Spinal cord (tissue), 10 donors: ENCODE results near the gene BCAS3. TPM values are rescaled to one million over a fixed set of nuclear protein-coding genes. Genes with fewer than 3 reads are reported as not detected.
A peak's percentile ranks its signal among the peaks of the same experiment; 100 is the strongest.

Experiments
- DNase-seq, 6 donors: peaks; one replicate each; pipeline versions ENCODE4 v3.0.0 to v3.0.0-alpha.2; 2013 to 2015; ENCODE audit warnings: low spot score in 6 of 6, low read depth in 4 of 6
- H3K27ac ChIP-seq: one replicate; pipeline ENCODE4 v1.5.1; 2013; ENCODE audit warnings: low read depth, low read length, control low read depth
- H3K27me3 ChIP-seq: one replicate; pipeline ENCODE4 v1.6.1; 2013; ENCODE audit warnings: low read length; ENCODE audit not compliant: control insufficient read depth, insufficient read depth
- H3K36me3 ChIP-seq: one replicate; pipeline ENCODE4 v1.6.1; 2013; ENCODE audit warnings: low read length; ENCODE audit not compliant: control insufficient read depth, insufficient read depth
- H3K4me1 ChIP-seq: one replicate; pipeline ENCODE4 v1.6.1; 2013; ENCODE audit warnings: low read length; ENCODE audit not compliant: control insufficient read depth, insufficient read depth
- H3K4me3 ChIP-seq: one replicate; pipeline ENCODE4 v1.5.1; 2013; ENCODE audit warnings: low read depth, low read length, control low read depth
- H3K9me3 ChIP-seq: one replicate; pipeline ENCODE4 v1.6.1; 2013; ENCODE audit warnings: low read length; ENCODE audit not compliant: control insufficient read depth, insufficient read depth
- whole genome bisulfite sequencing: methylation state at CpG from one replicate; pipeline ENCODE4 v1.1.5; 2013; ENCODE audit warnings: missing lambda C conversion rate; ENCODE audit not compliant: insufficient coverage; 5-methylcytosine and 5-hydroxymethylcytosine counted together
- polyA plus RNA-seq, 2 donors: library from polyadenylated mRNA; unstranded; fragments of 120-200 nt; gene quantifications; one replicate each; pipeline ENCODE4 v1.2.1, GENCODE V29; 2013; ENCODE audit not compliant: insufficient read length in 2 of 2
- total RNA-seq, 2 donors: library from RNA; depleted of rRNA in 1 of 2; stranded (reverse); fragments of 120-200 nt in 1 of 2; fragments of >200 nt in 1 of 2; gene quantifications; one replicate each; pipeline versions ENCODE4 v1.2.3 to v1.2.4, GENCODE V29; 2013 to 2014
- donor health status: healthy.

The BCAS3 gene
- total and polyA plus RNA-seq, 4 donors: 20.5 to 53.4 (median 25.7) TPM

GRCh38 chr17:61323003-61323908, 645.6 kb downstream of the BCAS3 start:
- no peak overlapping the region for H3K27ac ChIP-seq
- H3K4me3 ChIP-seq: no peak overlapping the region
- H3K36me3 ChIP-seq: no peaks in the 10 kb centered on the region
- H3K4me1 ChIP-seq: peaks cover 19% of the 10 kb centered on the region
- WGBS: 69% methylated on average over 5 of the region's 13 CpGs
- no peaks in the 10 kb centered on the region for H3K9me3 ChIP-seq
- peak in 1 of 6 donors; percentile 28 for DNase-seq
- H3K27me3 ChIP-seq: peaks cover 8% of the 10 kb centered on the region

DNA sequence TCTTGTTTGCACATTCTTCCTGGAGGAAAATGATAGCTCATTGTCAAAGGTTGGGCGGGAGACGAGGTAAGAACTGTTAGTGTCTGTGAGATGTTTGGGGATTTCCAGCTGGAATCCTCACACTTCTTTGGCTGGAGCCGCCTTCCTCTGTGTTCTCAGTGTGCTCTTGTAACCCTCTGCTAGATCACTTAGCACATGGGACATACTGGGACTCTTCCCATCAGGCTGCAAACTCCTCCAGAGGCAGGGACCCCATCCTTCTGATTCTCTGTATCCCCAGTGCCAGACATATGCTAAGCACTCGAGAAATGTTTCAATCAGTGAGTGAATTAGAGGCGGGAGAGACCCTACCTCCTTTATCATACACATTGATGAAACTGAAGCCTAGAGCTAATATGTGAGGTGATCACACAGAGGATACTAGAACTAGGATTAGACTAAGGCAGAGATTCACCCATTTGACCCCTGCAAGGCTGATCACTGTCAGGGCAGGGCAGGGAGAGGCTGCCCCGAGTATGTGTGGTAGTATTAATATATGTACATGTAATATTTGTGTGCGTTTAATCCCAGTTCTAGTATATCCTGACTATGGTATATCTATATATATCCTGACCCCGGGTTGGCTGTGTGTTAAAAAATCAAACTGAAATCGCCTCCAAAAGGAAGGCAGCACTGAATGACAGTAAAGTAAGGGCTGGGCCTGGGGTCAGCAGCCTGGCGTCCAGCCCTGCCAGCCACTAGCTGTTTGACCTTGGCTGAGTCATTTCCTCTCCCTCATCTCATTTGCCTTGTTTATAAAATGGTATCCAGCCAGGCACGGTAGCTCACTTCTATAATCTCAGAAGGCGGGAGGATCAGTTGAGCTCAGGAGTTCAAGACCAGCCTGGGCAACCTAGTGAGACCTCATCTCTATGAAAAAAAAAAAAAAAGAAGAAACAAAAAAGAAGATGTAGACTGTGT, 646.5 kb downstream of the BCAS3 start:
- Histone ChIP-seq H3K36me3 (no peaks in the 10 kb centered on the region), H3K9me3 (no peaks in the 10 kb centered on the region), H3K27ac (no peak overlapping the region), H3K27me3 (peaks cover 8% of the 10 kb centered on the region), H3K4me1 (peaks cover 19% of the 10 kb centered on the region), H3K4me3 (no peak overlapping the region)
- no peak for DNase-seq
- 100% methylated on average over 2 of the region's 12 CpGs for WGBS

GRCh38 chr17:61324950-61325349, 647.3 kb downstream of the BCAS3 start:
- Histone ChIP-seq H3K4me1 (peaks cover 19% of the 10 kb centered on the region), H3K27me3 (peaks cover 8% of the 10 kb centered on the region), H3K4me3 (no peak overlapping the region), H3K27ac (peak overlapping the region; percentile 19), H3K36me3 (no peaks in the 10 kb centered on the region), H3K9me3 (no peaks in the 10 kb centered on the region)
- DNase-seq: no peak
- 36% methylated on average over 4 of the region's 5 CpGs for WGBS

DNA sequence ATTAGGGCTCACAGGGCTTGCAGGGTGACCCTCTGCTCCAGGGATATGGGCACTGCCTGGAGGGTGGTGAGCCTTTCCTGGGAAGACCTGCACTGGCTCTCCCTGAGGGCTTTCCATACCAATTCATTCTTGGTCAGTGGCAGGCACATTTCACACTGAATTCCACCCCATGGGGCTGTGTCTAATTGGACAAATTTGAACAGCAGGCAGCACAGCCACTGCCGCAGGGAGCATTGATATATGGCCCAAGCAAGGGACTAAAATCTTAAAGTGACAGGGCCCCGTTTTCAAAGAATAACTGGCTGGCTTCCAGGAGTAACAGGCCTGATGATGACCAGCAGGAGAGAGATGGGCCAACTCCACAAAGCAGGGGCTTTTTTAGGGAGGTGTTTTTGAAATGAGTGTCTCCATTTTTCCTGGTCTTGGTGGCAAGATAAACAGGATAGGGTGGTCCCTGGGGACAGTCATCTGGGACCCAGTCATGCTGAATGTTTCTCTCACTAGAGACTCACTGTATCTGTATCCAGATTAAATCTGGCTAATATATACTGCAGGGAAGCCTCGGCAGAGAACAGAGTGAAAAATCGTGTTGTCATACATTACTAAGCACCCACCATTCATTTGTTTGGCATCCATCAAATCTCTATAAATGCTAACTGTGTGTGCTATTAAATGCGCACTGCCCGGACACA, 647.9 kb downstream of the BCAS3 start:
- no peaks in the 10 kb centered on the region for H3K9me3 ChIP-seq
- H3K27ac ChIP-seq: peak overlapping the region; percentile 19
- WGBS: 19% methylated on average over 2 of the region's 6 CpGs
- H3K27me3 ChIP-seq: peaks cover 7% of the 10 kb centered on the region
- no peaks in the 10 kb centered on the region for H3K36me3 ChIP-seq
- peak in 2 of 6 donors; percentile 21 to 67 for DNase-seq
- H3K4me1 ChIP-seq: peaks cover 19% of the 10 kb centered on the region
- no peak overlapping the region for H3K4me3 ChIP-seq

DNA sequence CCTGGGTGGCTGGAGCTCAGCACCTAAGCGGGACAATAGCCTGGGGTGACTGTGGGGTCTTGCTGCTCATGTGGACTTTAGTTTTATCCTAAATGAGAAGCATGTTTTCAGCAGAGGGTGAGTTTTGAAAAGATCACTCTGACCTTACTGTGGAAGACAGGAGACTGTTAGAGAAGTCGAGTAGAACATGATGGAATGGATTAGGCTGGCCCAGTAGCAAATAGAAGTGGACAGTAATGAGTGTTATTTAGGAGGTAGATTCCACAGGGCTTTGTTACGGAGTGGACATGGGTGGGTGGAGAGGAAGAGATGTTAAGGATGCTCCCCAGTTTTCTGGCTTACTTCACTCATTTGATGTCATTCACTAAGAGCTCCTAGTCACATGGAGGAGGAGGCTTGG, 648.7 kb downstream of the BCAS3 start:
- DNase-seq: no peak
- Histone ChIP-seq H3K27ac (no peak overlapping the region), H3K27me3 (peaks cover 8% of the 10 kb centered on the region), H3K36me3 (no peaks in the 10 kb centered on the region), H3K4me1 (peaks cover 19% of the 10 kb centered on the region), H3K4me3 (no peak overlapping the region), H3K9me3 (no peaks in the 10 kb centered on the region)
- WGBS: 90% methylated on average over 2 of the region's 3 CpGs

GRCh38 chr17:61328351-61328750, 650.7 kb downstream of the BCAS3 start:
- no peak overlapping the region for H3K27ac ChIP-seq
- H3K4me1 ChIP-seq: peaks cover 12% of the 10 kb centered on the region
- H3K36me3 ChIP-seq: no peaks in the 10 kb centered on the region
- 100% methylated on average over 6 of the region's 6 CpGs for WGBS
- DNase-seq: no peak
- no peaks in the 10 kb centered on the region for H3K9me3 ChIP-seq
- H3K4me3 ChIP-seq: no peak overlapping the region
- peaks cover 7% of the 10 kb centered on the region for H3K27me3 ChIP-seq

GRCh38 chr17:61330174-61331150, 652.8 kb downstream of the BCAS3 start:
- DNase-seq: no peak
- Histone ChIP-seq H3K9me3 (no peaks in the 10 kb centered on the region), H3K36me3 (no peaks in the 10 kb centered on the region), H3K27me3 (peaks cover 9% of the 10 kb centered on the region), H3K4me3 (no peak overlapping the region), H3K27ac (no peak overlapping the region), H3K4me1 (peaks cover 15% of the 10 kb centered on the region)
- WGBS: 97% methylated on average over 9 of the region's 11 CpGs

GRCh38 chr17:61331178-61331577, 653.5 kb downstream of the BCAS3 start:
- H3K4me3 ChIP-seq: no peak overlapping the region
- H3K9me3 ChIP-seq: no peaks in the 10 kb centered on the region
- H3K27ac ChIP-seq: no peak overlapping the region
- peaks cover 20% of the 10 kb centered on the region for H3K4me1 ChIP-seq
- H3K36me3 ChIP-seq: no peaks in the 10 kb centered on the region
- 28% methylated on average over 2 of the region's 2 CpGs for WGBS
- no peak for DNase-seq
- peaks cover 9% of the 10 kb centered on the region for H3K27me3 ChIP-seq
